Stimulated activated CD4-positive, alpha-beta T cell treated with anti-CD3 and anti-CD28 coated beads, TNF-alpha, amount 100 ng/mL, for 1 hour (primary cell): ENCODE results near the gene BMP7.

Experiments
- DNase-seq, 3 donors: peaks; one replicate each; pipeline ENCODE4 v3.0.0-alpha.2; 2020; ENCODE audit warnings: low read depth in 3 of 3, low spot score in 1 of 3

The BMP7 gene

GRCh38 chr20:57155415-57155814 is 111.0 kb downstream of the BMP7 start:
- DNase-seq, result no peak

GRCh38 chr20:57153238-57153905 is 113.1 kb downstream of the BMP7 start:
- no peak for DNase-seq

DNA sequence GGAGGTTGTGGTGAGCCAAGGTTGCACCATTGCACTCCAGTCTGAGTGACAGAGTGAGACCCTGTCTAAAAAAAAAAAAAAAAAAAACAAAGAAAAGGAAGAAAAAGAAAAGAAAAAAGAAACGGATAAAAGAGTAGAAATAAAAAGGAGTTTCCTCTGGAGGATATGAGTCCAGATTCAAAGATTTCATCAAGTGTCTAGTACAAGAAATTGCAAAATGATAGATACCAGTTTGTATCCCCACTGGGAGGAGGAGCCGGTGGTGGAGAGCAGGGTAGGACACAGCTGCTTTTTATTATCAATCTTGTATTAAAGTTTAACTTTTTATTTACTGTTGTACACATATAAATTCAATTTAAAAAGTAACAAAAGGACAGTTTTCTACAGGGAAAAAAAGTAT is 113.9 kb downstream of the BMP7 start:
- DNase-seq, result no peak

- no peak for DNase-seq
Observed at GRCh38 chr20:57150559-57150958, 115.9 kb downstream of the BMP7 start.

DNA sequence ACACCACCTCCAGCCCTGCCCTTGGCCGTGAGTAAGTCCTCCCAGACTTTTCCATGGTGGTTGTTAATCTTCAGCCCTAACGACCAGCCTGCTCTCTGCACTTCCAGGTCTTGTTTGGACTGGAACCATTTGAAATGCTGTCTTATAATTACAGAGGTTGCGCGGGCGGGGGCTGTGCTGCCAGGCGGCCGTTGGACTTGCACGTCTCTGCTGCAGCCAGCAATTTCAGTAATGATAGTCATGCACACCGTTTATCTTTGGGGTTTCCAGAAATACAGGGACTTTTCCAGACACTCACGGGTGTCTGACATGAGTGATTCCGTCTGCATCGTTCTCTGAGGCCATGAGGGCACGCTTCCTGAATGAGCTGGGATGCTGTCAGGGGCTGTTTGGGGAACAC is 118.2 kb downstream of the BMP7 start:
- no peak for DNase-seq

GRCh38 chr20:57147185-57147584 is 119.3 kb downstream of the BMP7 start:
- no peak for DNase-seq

DNA sequence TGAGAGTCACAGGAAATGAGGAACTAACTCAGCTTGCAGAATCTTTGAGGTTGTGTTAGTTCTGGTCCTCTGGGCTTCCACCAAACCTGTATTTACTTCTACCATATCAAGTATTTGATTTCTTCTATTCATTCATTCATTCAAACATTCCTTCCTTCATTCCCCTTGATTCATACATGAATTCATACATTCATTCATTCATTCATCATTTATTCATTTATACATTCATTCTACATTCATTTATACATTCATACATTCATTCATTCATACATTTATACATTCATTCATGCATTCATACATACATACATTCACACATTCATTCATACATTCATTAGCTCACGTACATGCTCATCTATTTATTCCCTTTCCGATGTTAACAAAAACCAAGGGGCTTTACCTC is 120.3 kb downstream of the BMP7 start:
- DNase-seq, result no peak

GRCh38 chr20:57145089-57145631 is 121.3 kb downstream of the BMP7 start:
- DNase-seq, result no peak

GRCh38 chr20:57143173-57143572 is 123.3 kb downstream of the BMP7 start:
- no peak for DNase-seq

DNA sequence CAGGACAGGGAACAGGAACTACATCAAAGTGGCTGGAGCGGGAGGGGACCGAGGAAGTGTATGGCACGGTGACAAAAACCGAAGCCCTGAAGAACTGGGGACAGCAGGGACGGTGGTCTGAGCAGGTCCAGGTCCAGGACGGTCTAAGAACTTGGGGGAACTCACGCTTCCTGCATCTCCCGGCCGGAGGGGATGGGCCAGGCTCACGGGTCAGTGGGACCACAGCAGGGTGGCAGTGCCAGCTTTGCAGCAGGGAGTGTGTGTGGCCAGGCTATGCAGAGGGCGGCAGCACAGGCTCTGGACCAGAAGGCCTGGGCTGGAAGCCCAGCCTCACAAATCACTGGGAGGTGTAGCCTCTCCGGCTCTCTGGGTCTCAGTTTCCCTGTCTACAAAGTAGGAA is 123.8 kb downstream of the BMP7 start:
- DNase-seq, result no peak

DNA sequence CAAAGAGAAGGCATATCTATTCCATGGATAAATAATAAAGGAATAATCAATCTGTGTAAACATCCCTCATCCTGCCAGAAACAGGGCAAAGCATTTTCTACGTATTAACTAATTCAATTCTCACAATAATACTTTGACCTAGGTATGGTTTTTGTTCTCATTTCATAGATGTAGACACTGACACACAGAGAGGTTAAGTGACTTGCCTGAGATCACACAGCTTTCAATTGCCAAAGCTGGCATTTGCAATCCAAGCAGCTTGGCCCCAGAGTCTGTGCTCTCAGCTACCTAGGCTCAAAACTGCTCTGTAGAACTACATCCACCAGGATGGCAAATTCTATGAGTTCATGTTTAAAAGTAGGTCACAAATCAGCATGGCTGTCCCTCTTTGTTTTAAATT is 124.9 kb downstream of the BMP7 start:
- DNase-seq, result no peak

GRCh38 chr20:57140416-57140965 is 126.0 kb downstream of the BMP7 start:
- DNase-seq, result no peak

DNA sequence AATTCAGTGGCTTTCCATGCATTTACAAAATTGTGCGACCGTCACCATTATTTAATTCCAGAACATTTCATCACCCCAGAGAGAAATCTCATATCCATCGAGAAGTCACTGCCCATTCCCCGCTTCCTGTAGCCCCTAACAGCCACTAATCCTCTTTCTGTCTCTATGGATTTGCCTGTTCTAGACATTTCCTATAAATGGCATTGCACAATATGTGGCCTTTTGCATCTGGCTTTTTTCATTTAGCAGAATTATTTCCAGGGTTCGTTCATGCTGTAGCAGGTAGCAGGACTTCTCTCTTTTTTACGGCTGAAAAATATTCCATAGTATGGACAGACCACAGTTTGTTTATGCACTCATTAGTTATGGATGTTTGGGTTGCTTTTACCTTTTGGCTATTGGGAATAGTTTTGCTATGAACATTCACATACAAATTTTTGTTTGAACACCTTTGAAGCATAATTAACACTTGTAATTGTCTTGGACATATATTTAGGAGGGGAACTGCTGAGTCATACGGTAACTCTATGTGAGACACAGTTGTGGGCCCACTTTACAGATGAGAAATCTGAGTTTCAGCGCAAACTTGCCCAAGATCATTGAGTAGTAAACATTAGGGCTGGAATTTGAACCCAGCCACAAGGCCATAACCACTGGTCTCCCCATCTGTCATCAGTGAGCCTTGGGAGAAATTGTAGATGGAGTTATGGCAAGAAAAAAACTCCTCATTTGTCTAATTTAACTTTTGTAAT is 126.9 kb downstream of the BMP7 start:
- no peak for DNase-seq

GRCh38 chr20:57138198-57138995 is 128.0 kb downstream of the BMP7 start:
- DNase-seq, result no peak

DNA sequence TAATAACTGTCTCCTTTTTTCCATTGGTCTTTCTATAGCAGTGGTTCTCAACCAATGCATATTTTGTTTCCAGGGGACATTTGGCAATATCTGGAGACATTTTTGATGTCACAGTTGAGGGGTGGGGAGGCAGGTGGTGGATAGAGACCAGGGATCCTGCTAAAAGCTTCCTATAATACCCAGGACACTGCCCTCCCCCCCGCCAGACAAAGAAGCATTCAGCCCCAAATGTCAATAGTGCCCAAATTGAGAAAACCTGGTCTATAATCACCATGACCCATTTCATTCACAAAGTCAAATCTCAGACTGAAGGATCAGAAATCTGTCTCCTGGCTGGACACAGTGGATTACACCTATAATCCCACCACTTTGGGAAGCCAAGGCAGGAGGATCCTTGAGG is 128.8 kb downstream of the BMP7 start:
- DNase-seq, result no peak

DNA sequence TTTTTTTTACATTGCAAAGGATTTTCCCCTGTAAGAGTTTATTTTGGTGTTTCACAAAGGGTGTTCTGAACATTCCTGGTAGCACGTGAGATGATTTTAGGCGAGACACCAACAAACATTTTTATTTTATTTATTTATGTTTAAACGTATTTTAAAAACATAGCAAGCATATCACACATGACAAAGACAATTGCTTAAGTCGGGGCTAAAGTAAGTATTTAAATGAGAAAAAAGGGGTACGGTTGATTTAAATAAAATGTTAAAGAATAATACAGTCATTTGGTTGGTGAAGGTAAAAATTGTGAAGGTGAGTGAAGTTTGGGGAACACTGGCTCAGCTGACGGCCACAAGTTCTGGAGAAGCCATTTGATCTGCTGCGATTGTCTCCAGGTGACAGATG is 129.7 kb downstream of the BMP7 start:
- DNase-seq, result no peak

- no peak for DNase-seq
Observed at GRCh38 chr20:57135875-57136274, 130.6 kb downstream of the BMP7 start.

DNA sequence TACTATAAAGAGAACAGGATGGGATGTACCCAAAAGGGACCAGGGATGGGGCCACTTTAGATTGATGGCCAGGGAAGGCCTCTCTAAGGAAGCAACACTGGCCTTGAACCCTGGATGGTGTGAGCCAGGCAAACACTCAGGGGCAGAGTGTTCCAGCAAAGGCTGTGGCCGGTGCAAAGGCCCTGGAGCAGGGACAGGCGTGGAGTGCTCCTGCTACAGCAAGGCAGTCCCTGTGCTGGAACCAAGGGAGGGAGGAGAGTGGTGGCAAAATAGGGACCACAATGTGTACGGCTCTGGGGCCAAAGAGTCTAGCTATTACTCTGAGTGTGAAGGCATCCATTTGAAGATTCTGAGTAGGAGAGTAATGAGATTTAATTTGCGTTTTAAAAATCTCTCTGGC is 131.6 kb downstream of the BMP7 start:
- no peak for DNase-seq

DNA sequence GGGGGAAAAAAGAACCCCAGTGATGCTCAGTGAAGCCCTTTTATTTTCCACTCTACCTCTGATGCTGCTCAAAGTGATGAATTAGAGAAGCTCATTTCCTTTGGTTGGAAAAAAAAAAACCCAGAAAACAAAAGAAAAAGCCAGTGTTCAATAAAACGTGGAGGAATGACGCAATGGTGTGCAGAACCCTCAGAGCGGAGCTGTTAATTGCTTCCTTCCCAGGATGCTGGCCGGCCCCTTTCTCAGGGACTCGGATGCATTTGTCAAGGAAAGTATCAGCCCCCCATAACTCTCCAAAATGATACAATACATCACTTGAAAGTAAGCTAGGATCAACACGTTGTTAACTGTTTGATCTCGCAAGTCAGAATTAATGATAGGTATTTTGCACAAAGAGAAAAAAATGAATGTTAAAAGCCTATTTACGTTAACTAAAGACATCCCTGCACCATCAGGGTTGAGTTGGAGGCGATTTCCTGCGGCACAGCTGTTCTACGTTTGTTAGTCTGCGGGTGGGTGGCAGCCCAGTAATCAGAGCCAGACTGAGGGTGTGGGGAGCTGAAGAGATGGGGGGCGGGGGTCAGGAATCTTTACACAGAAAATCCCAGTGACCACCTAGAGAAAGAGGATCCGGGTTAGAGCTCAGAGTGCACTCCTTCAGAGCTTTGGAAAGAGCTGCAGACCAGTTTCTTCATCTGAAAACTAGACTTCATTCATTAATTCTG is 132.4 kb downstream of the BMP7 start:
- no peak for DNase-seq

DNA sequence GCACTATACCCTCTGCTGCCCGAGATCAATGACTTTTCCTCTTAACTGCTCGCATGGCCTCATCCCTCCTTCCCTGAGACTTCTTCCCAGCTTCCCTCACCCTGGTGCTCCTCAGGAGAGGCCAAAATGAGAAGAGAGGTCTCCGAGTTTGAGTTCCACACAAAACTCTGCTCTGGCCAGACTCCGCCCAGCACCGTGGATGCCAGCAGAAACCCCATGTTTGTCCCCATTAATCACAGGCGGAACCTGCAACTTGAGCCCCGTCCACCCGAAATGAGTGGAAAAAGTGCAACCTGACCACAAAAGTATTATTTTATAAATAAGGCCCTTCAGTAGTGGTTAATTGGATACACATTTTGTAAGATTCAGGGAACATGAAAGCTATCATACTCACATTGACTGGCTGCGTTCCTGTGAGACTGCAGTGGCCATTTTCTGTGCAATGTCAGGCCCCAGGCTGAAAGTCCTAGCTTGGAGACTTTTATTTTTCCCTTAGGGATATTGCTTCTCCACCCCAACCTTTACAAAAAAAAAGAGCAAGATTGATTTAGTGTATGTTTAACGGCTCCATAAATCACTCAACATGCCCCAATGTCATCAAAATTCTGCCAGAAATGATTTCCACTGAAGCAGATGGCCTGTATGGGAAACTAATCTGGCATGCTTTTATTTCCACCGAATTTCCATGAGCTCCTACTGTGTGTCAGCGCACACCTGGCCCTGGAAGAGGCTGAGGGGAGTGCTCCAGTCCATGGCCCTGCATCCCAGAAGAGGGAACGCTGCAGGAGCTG is 134.6 kb downstream of the BMP7 start:
- DNase-seq, result no peak
